Upper lobe of right lung (tissue), 1 donor: ENCODE data around the gene FLAD1. TPM values are rescaled to one million over a fixed set of nuclear protein-coding genes. Genes with fewer than 3 reads are reported as not detected.
A peak's percentile ranks its signal among the peaks of the same experiment; 100 is the strongest.
"Not testable (repeated sequence)": the region's sequence is repeated elsewhere in the genome, so short reads cannot be mapped to it uniquely, and the experiment has no call there.

ENCODE experiments used
- ATAC-seq: fragments of 200-7000 bp; cut with Tn5 transposase; one replicate; pipeline ENCODE4 v1.9.1; 2020; ENCODE audit warnings: mild to moderate bottlenecking, moderate library complexity
- DNase-seq: peaks from one replicate; pipeline ENCODE4 v3.0.0-alpha.2; 2020
- H3K27ac ChIP-seq: fragments of 200-600 bp; one replicate; pipeline ENCODE4 v1.8.0; 2022
- H3K27me3 ChIP-seq: fragments of 200-600 bp; one replicate; pipeline ENCODE4 v1.8.0; 2022; ENCODE audit warnings: mild to moderate bottlenecking
- H3K36me3 ChIP-seq: fragments of 200-600 bp; one replicate; pipeline ENCODE4 v1.8.0; 2022
- H3K4me1 ChIP-seq: fragments of 200-600 bp; one replicate; pipeline ENCODE4 v1.8.0; 2022
- H3K4me3 ChIP-seq: fragments of 200-600 bp; one replicate; pipeline ENCODE4 v1.8.0; 2022; ENCODE audit warnings: mild to moderate bottlenecking
- H3K9me3 ChIP-seq: fragments of 200-600 bp; one replicate; pipeline ENCODE4 v1.8.0; 2022
- intact Hi-C: fragments of 100-400 bp; cut with DNase I; formaldehyde crosslinking; loops from one replicate; pipeline ENCODE4 v1.11.0; 2022
- total RNA-seq: library from RNA; stranded (reverse); fragmentation: NEBNext Ultra II Directional; extraction: Animal tissue kit (Norgen Biotek cat#: 25700); gene quantifications from one replicate; pipeline ENCODE4 v1.2.1, GENCODE V29; 2021
- TF ChIP-seq, protein P1 (sequence below): fragments of 200-600 bp; IDR thresholded peaks from one replicate; pipeline ENCODE4 v1.8.0; 2022; ENCODE audit warnings: antibody characterized with exemption
- donor health status: DM: no; HTN: yes; CAD: no; lungs with severe emphysema.

FLAD1 gene
- total RNA-seq, 1 donor from 2014 or later: 29.0 TPM

DNA sequence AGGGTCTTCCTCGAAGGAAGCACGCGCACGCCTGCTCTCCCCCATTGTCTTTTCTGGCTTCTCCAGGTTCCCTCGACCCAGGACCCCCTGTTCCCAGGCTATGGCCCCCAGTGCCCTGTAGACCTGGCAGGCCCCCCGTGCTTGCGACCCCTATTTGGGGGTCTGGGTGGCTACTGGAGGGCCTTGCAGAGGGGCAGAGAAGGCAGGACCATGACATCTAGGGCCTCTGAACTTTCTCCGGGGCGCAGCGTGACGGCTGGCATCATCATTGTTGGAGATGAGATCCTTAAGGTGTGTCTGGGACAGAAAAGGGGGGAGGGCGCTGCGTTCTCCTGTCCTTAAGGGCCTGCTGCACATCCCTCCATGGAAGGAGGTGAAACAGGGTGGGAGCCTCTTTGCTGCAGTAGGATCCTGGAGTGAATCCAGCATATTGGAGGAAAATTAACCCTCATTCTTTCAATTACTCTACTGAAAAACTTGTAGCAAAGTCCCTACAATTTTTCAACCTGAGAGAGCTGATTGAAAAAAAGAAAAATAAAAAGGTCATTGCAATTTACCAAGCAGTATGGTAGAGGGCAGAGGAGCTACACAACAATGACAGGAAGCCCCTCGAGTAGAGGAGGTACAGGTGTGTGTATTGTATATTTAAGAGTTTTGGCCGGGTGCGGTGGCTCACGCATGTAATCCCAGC, 777 bp downstream of the FLAD1 start:
- DNase-seq: peak; percentile 58
- intact Hi-C loops: no loop called here
- peak overlapping the region; percentile 55 for H3K27ac ChIP-seq

DNA sequence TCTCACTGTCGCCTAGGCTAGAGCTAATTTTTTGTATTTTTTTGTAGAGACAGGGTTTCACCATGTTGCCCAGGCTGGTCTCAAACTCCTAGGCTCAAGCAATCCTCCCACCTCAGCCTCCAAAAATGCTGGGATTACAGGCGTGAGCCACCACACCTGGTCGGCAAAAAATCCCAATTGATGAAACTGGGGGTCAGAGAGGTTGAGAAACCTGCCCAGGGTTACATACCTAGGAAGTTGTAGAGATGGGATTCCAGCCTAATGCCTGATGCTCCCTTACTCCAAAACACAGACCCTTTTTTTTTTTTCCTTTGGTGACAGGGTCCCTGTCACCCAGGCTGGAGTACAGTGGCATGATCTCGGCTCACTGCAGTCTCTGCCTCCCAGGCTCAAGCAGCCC, 3.6 kb downstream of the FLAD1 start:
- H3K27ac ChIP-seq, ATAC-seq: not testable (repeated sequence)
- H3K4me1 ChIP-seq: peaks cover 16% of the 10 kb centered on the region

More for the DNA sequence above, 777 bp downstream of the FLAD1 start:
- H3K27me3 ChIP-seq: no peaks in the 10 kb centered on the region
- peaks cover 8% of the 10 kb centered on the region for H3K36me3 ChIP-seq
- TF ChIP-seq, protein P1, sequence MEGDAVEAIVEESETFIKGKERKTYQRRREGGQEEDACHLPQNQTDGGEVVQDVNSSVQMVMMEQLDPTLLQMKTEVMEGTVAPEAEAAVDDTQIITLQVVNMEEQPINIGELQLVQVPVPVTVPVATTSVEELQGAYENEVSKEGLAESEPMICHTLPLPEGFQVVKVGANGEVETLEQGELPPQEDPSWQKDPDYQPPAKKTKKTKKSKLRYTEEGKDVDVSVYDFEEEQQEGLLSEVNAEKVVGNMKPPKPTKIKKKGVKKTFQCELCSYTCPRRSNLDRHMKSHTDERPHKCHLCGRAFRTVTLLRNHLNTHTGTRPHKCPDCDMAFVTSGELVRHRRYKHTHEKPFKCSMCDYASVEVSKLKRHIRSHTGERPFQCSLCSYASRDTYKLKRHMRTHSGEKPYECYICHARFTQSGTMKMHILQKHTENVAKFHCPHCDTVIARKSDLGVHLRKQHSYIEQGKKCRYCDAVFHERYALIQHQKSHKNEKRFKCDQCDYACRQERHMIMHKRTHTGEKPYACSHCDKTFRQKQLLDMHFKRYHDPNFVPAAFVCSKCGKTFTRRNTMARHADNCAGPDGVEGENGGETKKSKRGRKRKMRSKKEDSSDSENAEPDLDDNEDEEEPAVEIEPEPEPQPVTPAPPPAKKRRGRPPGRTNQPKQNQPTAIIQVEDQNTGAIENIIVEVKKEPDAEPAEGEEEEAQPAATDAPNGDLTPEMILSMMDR: no peak
- no peak for ATAC-seq
- no peaks in the 10 kb centered on the region for H3K9me3 ChIP-seq
- H3K4me1 ChIP-seq: peaks cover 16% of the 10 kb centered on the region
- peak overlapping the region; percentile 92 for H3K4me3 ChIP-seq

DNA sequence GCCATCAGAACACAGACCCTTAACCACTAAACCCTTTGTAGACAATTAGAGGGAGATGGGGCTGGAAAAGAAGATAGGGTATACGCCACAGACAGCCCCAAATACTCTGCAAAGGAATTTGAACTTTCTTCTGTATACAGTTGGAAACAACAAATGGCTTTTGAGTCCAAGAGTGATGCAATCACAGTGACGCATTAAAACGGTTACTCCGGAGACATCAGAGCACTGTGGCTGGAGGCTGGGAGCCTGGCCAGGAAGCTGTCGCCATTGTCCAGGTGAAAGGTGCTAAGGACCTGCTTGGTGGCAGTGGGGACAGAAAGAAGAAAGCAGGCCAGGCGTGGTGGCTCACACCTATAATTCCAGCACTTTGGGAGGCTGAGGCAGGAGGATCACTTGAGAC, 4.2 kb downstream of the FLAD1 start:
- no peaks in the 10 kb centered on the region for H3K9me3 ChIP-seq
- intact Hi-C loops: no loop called here
- peaks cover 16% of the 10 kb centered on the region for H3K4me1 ChIP-seq
- H3K4me3 ChIP-seq: no peak overlapping the region
- no peaks in the 10 kb centered on the region for H3K27me3 ChIP-seq
- ATAC-seq (no peak), DNase-seq (peak; percentile 20)
- H3K36me3 ChIP-seq: peaks cover 35% of the 10 kb centered on the region
- no peak overlapping the region for H3K27ac ChIP-seq
- TF ChIP-seq, protein P1: no peak

More for the DNA sequence above, 3.6 kb downstream of the FLAD1 start:
- DNase-seq, H3K4me3 ChIP-seq, H3K9me3 ChIP-seq, H3K27me3 ChIP-seq, intact Hi-C loops: not testable (repeated sequence)
- H3K36me3 ChIP-seq: peaks cover 35% of the 10 kb centered on the region

DNA sequence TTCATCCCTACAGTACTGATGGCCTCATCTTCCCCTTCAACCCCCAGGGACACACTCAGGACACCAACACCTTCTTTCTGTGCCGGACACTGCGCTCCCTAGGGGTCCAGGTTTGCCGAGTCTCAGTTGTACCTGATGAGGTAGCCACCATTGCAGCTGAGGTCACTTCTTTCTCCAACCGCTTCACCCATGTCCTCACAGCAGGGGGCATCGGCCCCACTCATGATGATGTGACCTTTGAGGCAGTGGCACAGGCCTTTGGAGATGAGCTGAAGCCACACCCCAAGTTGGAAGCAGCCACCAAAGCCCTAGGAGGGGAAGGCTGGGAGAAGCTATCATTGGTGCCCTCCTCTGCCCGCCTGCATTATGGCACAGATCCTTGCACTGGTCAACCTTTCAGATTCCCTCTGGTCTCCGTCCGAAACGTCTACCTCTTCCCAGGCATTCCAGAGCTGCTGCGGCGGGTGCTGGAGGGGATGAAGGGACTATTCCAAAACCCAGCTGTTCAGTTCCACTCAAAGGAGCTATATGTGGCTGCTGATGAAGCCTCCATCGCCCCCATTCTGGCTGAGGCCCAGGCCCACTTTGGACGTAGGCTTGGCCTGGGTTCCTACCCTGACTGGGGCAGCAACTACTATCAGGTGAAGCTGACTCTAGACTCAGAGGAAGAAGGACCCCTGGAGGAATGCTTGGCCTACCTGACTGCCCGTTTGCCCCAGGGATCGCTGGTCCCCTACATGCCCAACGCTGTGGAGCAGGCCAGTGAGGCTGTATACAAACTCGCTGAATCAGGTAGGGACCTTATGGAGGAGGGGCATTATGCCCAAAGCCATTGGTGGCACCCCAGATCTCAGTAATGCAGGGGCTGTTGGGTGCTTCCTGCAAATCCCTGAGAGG, 5.2 kb downstream of the FLAD1 start:
- Histone ChIP-seq H3K4me1 (peaks cover 11% of the 10 kb centered on the region), H3K9me3 (no peaks in the 10 kb centered on the region), H3K27me3 (no peaks in the 10 kb centered on the region), H3K36me3 (peaks cover 35% of the 10 kb centered on the region), H3K27ac (no peak overlapping the region), H3K4me3 (no peak overlapping the region)
- ATAC-seq (no peak), DNase-seq (no peak)
- intact Hi-C loops: no loop called here
- TF ChIP-seq, protein P1: no peak

GRCh38 chr1:154989195-154989860, 6.2 kb downstream of the FLAD1 start:
- H3K9me3 ChIP-seq: no peaks in the 10 kb centered on the region
- no peak for DNase-seq
- no peak for ATAC-seq
- TF ChIP-seq, protein P1: no peak
- no peaks in the 10 kb centered on the region for H3K27me3 ChIP-seq
- intact Hi-C loops: no loop called here
- H3K27ac ChIP-seq: no peak overlapping the region
- no peak overlapping the region for H3K4me3 ChIP-seq
- peaks cover 4% of the 10 kb centered on the region for H3K4me1 ChIP-seq
- peaks cover 35% of the 10 kb centered on the region for H3K36me3 ChIP-seq
